Measurements from ENCODE around the gene NUP107. TPM values are rescaled to one million over a fixed set of nuclear protein-coding genes. Genes with fewer than 3 reads are reported as not detected.

Gene NUP107
- total RNA-seq, 1 experiment from 2014 or later = 110 TPM

DNA sequence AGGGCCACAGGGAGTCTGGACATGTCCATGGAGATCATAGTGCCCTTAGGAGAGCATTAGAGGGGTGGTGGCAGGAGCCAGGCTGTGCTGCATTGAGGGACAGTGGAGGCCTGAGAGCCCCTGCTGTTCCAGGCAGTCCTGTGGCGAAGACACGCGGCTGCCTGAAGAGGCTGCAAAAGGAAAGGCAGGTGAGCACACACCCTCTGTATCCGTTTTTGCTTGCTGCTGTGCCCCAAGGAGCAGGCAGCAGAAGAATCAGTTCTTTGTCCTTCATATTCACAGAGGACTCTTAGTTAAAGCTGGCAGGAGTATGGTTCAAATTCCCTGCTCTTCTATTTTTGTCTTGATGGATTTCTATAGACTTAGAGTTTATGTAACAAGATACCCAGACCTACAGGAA is 63.7 kb downstream of the NUP107 start:
- Mint-ChIP-seq H3K4me3 (ENCODE audit: low read depth, unreplicated experiment) (no peak overlapping the region), H3K27ac (ENCODE audit: unreplicated experiment) (no peak overlapping the region), H3K27me3 (ENCODE audit: unreplicated experiment) (no peaks in the 10 kb centered on the region)

DNA sequence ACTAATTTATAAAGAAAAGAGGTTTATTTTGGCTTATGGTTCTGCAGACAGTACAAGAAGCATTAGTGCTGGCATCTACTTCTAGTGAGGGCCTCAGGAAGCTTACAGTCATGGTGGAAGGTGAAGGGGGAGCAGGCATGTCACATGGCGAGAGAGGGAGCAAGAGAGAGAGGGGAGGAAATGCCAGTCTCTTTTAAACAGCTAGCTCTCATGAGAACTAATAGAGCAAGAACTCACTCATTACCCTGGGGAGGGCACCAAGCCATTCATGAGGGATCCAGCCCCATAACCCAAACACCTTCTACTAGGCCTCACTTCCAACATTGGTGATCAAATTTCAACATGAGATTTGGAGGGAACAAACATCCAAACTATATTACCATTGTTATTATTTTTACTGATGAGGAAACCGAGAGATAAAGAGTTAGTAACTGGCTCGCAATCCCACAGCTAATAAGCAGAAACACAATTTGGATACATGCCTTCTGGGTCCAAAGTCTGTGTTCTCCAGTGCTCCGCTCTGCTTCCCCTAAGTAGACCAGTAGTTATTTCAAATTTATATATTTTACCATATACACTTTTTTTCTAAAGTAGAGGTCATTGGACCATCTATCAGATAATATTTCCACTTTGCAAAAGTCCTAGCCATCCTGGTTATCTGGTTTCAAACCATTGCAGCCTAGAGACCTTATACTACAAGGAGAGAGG is 68.9 kb downstream of the NUP107 start:
- BruUV-seq (replicated peaks) = no TSS peak
- H3K4me1 Mint-ChIP-seq (ENCODE audit: low read depth, unreplicated experiment) = no peaks in the 10 kb centered on the region
- no peak overlapping the region for H3K4me3 Mint-ChIP-seq (ENCODE audit: low read depth, unreplicated experiment)
- CTCF ChIA-PET = no interaction called here
- H3K36me3 Mint-ChIP-seq (ENCODE audit: insufficient read depth, unreplicated experiment) = no peaks in the 10 kb centered on the region
- no peaks in the 10 kb centered on the region for H3K27me3 Mint-ChIP-seq (ENCODE audit: unreplicated experiment)
- no peak overlapping the region for H3K27ac Mint-ChIP-seq (ENCODE audit: unreplicated experiment)
- TF ChIP-seq, protein P1, sequence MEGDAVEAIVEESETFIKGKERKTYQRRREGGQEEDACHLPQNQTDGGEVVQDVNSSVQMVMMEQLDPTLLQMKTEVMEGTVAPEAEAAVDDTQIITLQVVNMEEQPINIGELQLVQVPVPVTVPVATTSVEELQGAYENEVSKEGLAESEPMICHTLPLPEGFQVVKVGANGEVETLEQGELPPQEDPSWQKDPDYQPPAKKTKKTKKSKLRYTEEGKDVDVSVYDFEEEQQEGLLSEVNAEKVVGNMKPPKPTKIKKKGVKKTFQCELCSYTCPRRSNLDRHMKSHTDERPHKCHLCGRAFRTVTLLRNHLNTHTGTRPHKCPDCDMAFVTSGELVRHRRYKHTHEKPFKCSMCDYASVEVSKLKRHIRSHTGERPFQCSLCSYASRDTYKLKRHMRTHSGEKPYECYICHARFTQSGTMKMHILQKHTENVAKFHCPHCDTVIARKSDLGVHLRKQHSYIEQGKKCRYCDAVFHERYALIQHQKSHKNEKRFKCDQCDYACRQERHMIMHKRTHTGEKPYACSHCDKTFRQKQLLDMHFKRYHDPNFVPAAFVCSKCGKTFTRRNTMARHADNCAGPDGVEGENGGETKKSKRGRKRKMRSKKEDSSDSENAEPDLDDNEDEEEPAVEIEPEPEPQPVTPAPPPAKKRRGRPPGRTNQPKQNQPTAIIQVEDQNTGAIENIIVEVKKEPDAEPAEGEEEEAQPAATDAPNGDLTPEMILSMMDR (IDR thresholded peaks at IDR 0.05; ENCODE audit: unreplicated experiment) = no peak
- H3K9me3 Mint-ChIP-seq (ENCODE audit: low read depth, unreplicated experiment) = no peaks in the 10 kb centered on the region
- intact Hi-C loops (cut with micrococcal nuclease; ENCODE audit: unreplicated experiment) = no loop called here
- DNase-seq = no peak

More for the DNA sequence above, 63.7 kb downstream of the NUP107 start:
- Mint-ChIP-seq H3K36me3 (ENCODE audit: insufficient read depth, unreplicated experiment) (peaks cover 16% of the 10 kb centered on the region), H3K4me1 (ENCODE audit: low read depth, unreplicated experiment) (peaks cover 8% of the 10 kb centered on the region), H3K9me3 (ENCODE audit: low read depth, unreplicated experiment) (no peaks in the 10 kb centered on the region)
- BruUV-seq (replicated peaks) = no TSS peak
- CTCF ChIA-PET = no interaction called here
- intact Hi-C loops (cut with micrococcal nuclease; ENCODE audit: unreplicated experiment) = no loop called here
- DNase-seq = no peak
- TF ChIP-seq, protein P1 (IDR thresholded peaks at IDR 0.05; ENCODE audit: unreplicated experiment) = no peak

DNA sequence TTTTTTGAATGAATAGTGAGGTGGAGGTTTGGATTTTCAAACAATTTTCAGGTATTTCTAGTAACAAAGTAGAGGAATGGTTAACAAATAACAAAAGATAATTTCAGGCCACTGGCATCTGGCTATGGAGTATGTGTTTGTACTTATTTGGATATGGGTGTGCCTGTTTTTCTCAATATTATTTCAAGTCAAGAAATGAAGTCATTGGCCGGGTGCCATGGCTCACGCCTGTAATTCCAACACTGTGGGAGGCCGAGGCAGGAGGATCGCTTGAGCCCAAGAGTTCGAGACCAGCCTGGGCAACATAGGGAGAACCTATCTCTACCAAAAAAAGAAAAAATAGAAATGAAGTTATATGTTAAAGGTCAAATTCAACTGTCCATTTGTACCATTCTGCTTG is 73.1 kb downstream of the NUP107 start:
- Mint-ChIP-seq H3K4me1 (ENCODE audit: low read depth, unreplicated experiment) (no peaks in the 10 kb centered on the region), H3K27ac (ENCODE audit: unreplicated experiment) (no peak overlapping the region), H3K27me3 (ENCODE audit: unreplicated experiment) (no peaks in the 10 kb centered on the region), H3K4me3 (ENCODE audit: low read depth, unreplicated experiment) (no peak overlapping the region), H3K9me3 (ENCODE audit: low read depth, unreplicated experiment) (no peaks in the 10 kb centered on the region), H3K36me3 (ENCODE audit: insufficient read depth, unreplicated experiment) (no peaks in the 10 kb centered on the region)
- TF ChIP-seq, protein P1 (IDR thresholded peaks at IDR 0.05; ENCODE audit: unreplicated experiment) = no peak
- BruUV-seq (replicated peaks) = no TSS peak
- CTCF ChIA-PET = no interaction called here
- intact Hi-C loops (cut with micrococcal nuclease; ENCODE audit: unreplicated experiment) = no loop called here
- DNase-seq = no peak

DNA sequence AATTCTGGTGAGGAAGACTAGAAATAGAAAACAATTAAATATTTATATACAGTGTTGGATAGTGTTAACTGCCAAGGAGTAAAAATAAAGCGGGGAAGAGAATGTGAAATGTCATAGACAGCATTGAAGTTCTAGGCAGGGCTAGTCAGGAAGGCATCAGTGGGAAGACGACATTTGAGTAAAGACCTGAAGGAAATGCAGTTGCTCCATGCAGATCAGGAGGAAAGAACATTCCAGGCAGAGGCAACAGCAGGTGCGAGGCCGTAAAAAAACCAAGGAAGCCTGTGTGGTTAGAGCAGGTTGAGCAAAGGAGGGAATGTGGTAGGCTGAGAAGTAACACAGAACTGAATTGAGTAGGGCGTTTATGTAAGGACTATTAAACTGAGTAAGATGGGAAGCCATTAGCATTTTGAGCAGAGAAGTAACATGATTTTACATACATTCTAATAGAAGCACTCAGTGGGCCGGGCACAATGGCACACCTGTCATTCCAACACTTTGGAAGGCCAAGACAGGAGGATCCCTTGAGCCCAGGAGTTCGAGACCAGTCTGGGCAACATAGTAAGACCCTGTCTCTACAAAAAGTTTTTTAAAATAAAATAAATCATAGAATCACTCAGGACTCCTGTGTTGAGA is 74.1 kb downstream of the NUP107 start:
- Mint-ChIP-seq H3K4me1 (ENCODE audit: low read depth, unreplicated experiment) (no peaks in the 10 kb centered on the region), H3K27me3 (ENCODE audit: unreplicated experiment) (no peaks in the 10 kb centered on the region), H3K4me3 (ENCODE audit: low read depth, unreplicated experiment) (no peak overlapping the region), H3K9me3 (ENCODE audit: low read depth, unreplicated experiment) (no peaks in the 10 kb centered on the region), H3K27ac (ENCODE audit: unreplicated experiment) (no peak overlapping the region), H3K36me3 (ENCODE audit: insufficient read depth, unreplicated experiment) (no peaks in the 10 kb centered on the region)
- DNase-seq = no peak
- TF ChIP-seq, protein P1 (IDR thresholded peaks at IDR 0.05; ENCODE audit: unreplicated experiment) = no peak
- CTCF ChIA-PET = no interaction called here
- intact Hi-C loops (cut with micrococcal nuclease; ENCODE audit: unreplicated experiment) = no loop called here
- BruUV-seq (replicated peaks) = no TSS peak
